Renal cortex interstitium (tissue), 11 donors: ENCODE measurements around the gene CYP3A5. TPM values are rescaled to one million over a fixed set of nuclear protein-coding genes. Genes with fewer than 3 reads are reported as not detected.
"Not testable (repeated sequence)": the region's sequence is repeated elsewhere in the genome, so short reads cannot be mapped to it uniquely, and the experiment has no call there.

Experiments
- DNase-seq, 11 donors: peaks; one replicate each; pipeline ENCODE4 v3.0.0-alpha.2; 2013; ENCODE audit warnings: low read depth in 9 of 11, low spot score in 4 of 11; ENCODE audit errors: extremely low read depth in 1 of 11
- polyA plus RNA-seq, 3 donors: library from polyadenylated mRNA; unstranded; fragments of 120-200 nt; gene quantifications; one replicate each; pipeline ENCODE4 v1.2.1, GENCODE V29; 2013; ENCODE audit not compliant: insufficient read length in 3 of 3

CYP3A5 gene
- polyA plus RNA-seq, 3 donors: 1.6 to 2.5 (median 2.1) TPM

- DNase-seq: no peak
Measured at GRCh38 chr7:99651290-99651689, 28.5 kb downstream of the CYP3A5 start.

DNA sequence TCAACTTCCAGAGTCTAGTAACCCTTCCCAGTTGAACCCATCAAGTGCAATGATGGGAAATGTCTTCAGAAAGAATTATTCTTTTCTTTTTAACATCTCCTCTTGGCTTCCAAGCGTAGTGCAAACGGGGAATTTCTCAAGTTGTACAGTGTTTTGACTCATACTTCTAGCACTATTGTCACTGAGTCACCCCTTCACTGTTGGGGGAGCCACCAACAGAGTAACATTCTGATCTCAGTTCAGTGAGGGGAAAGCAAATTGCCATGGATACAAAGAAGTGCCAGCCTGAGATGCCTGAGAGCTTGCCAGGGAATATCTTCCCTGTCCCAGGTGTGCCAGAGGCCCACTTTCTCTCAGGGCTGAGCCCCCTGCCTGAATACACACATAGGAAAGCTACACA lies 31.0 kb downstream of the CYP3A5 start:
- DNase-seq: no peak

DNA sequence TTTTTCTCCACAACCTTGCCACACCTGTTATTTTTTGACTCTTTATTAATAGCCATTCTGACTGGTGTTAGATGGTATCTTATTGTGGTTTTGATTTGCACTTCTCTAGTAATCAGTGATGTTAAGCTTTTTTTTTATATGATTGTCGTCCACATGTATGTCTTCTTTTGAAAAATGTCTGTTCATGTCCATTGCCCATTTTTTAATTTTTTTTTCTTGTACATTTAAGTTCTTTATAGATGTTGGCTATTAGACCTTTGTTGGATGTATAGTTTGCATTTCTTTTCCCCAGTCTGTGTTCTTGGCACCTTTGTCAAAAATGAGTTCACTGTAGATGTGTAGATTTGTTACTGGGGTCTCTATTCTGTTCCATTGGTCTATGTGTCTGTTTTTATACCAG lies 34.2 kb downstream of the CYP3A5 start:
- no peak for DNase-seq

DNA sequence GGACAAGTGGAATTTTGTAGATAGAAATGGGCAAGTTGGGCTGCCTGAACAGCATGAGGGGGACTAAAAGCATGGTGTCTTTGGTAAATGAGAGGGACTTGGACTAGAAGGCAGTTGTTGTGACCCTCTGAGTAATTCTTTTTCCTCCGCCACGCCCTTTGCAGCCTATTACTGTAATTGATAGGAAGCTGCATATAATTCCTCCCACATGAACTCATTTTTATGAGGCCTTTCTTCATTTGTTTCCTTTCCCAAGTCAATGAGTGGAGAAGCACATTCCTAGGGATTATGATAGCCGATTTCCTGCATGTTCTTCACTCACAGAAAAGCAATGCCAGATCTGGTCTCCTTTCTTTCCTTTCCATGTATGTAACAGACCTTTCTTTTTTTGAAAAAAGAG lies 35.4 kb downstream of the CYP3A5 start:
- no peak for DNase-seq

- DNase-seq: no peak
Measured at GRCh38 chr7:99643464-99643863, 36.3 kb downstream of the CYP3A5 start.

- DNase-seq: no peak
Measured at GRCh38 chr7:99642027-99642426, 37.8 kb downstream of the CYP3A5 start.

GRCh38 chr7:99639267-99639666 lies 40.5 kb downstream of the CYP3A5 start:
- DNase-seq: no peak

DNA sequence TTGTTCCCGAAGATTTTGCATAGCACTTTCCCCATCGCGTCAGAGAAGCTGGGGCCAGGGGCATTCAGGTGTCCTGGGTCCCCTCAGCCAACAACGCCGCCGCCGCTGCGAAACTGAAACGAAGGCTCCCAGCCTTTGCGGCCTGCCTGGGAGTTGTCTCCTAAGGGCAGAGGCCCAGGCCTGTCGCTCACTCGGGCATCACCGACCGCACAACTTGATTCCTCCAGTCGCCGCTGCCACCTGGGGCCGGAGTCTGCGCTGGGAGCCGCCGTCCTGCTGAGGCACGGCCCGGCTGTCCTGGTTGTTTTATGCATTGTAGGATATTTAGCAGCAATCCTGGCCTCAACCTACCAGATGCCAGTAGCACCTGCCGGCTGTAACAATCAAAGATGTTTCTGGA lies 41.1 kb downstream of the CYP3A5 start:
- DNase-seq: no peak

- DNase-seq: not testable (repeated sequence)
Measured at GRCh38 chr7:99637414-99637813, 42.4 kb downstream of the CYP3A5 start.

DNA sequence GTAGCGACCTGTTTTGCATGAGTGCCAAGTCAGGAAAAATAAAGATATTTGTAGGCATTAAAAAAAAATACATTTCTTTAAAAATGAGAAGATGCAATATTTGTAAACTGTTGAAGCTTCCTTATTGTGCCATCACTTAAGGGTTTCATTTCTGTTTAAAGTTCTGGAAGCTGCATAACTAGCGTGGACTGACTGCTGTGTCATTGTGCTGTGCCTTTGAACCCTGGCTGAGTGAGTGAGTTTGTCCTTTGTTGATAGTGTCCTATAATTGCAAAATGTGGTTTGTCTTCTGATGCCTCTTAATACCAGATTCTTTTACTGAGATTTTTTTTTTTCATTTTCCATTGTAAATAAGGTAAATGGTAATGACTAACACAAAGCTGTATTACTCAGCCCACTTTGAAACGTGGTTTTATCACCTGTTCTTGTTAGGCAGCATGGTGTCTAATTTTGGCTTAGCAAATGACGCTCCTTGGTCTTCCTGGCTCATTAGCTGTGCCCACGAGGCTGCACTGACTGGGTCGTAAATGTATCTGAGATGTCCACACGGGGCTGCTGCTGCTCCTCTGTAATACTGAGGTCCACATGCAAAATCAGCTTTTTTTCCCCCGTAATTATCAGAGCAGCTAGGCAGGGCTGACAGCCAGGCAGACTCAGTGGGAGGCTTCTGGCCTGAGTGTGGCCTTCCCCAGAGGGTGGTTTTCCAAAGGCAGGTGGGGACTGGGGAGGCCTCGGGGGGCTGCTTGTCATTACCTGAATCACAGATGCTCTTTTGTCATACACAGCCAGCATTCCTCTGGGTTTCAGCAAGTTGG lies 48.3 kb downstream of the CYP3A5 start:
- DNase-seq: no peak

GRCh38 chr7:99629643-99630042 lies 50.2 kb downstream of the CYP3A5 start:
- DNase-seq: no peak

DNA sequence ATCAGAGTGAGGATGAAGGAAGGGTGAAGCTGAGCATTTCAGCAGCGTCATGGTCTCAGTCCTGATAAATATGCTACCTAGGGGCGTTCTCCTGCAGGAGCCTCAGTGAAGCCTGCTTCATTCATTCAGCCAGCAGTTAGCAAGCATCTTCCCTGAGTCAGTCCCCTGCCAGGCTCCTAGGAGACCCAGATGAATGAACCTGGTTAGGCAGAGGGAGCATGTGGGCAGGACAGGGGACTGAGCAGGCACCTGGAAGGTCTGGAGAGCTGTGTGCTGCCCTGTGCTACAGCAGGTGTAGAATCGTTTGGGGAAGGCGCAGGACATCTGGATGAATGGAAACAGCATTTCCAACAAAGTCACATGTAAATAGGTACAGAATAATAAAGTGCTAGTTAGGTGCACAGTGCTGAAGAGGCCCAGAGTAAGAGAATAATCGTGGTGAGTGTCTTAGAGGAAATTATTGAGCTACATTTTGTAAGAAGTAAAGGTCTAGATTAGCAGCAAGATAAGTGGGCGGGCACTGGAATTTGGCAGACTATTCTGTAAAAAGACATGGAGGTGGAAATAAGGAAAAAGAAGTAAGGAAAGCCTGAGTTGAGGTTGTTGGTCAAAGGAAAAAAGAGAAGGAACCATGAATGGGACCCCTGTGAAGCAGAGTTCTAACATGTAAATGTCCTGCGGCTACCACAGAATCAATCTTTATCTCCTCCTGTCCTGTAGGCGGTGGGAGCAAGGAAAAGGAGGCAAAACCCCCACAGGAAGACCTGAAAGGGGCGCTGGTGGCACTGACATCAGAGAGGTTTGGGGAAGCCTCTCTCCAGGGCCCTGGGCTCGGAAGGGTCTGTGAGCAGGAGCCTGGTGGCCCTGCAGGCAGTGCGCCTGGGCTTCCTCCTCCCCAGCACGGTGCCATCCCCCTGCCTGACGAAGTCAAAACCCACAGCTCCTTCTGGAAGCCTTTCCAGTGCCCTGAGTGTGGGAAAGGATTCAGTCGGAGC lies 51.0 kb downstream of the CYP3A5 start:
- DNase-seq: no peak

DNA sequence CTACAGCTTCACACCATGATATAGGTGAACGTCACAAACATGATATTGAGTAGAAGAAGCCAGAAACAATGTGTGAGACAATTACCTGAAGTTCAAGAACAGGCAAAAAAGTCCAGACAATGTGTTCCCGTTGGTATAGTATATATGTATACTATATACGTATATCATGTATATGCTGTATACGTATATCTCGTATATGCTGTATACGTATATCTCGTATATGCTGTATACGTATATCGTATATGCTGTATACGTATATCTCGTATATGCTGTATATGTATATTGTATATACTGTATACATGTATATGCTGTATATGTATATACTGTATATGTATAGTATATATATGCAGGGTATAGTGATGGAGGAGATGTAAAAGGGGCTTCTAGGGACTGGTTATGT lies 52.3 kb downstream of the CYP3A5 start:
- DNase-seq: no peak

- no peak for DNase-seq
Measured at GRCh38 chr7:99626661-99627060, 53.1 kb downstream of the CYP3A5 start.

GRCh38 chr7:99625961-99626360 lies 53.8 kb downstream of the CYP3A5 start:
- no peak for DNase-seq

DNA sequence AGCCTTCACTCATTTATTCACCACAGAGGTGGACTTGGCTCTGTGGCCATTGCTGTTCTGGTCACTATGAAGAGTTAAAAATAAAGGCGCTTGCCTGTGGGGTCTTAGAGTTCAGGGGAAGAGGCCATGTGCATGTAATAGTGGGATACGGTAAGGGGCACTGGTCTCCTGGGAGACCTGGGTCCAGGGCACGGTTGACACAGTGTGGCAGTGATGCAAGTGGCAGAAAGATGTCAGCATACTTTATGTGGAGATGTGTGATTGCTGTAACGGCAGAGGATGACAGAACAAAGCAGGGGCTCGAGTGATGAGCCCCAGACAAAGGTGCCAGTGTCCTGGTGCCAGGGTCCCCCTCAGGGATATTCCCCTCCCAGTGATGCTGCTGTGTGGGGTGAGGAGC lies 54.5 kb downstream of the CYP3A5 start:
- DNase-seq: no peak

DNA sequence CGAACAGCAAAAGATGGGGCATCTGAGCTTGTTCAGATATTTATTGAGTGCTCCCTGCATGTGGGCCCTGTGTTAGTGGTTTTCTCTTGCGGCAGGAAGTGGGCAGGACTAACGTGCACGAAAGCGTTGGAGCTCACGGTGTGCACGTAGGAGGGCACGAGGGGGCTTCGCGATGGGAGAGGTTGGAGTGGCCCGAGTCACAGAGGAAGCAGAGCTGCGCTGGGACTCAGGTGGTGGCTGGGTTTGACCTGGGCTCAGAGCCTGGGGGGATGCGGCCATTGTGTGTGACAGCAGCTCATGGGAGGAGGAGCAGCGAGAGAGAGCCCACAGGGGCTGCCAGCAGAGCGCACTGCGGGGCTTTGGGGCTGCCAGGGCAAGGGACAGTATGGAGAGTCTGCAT lies 55.3 kb downstream of the CYP3A5 start:
- no peak for DNase-seq

DNA sequence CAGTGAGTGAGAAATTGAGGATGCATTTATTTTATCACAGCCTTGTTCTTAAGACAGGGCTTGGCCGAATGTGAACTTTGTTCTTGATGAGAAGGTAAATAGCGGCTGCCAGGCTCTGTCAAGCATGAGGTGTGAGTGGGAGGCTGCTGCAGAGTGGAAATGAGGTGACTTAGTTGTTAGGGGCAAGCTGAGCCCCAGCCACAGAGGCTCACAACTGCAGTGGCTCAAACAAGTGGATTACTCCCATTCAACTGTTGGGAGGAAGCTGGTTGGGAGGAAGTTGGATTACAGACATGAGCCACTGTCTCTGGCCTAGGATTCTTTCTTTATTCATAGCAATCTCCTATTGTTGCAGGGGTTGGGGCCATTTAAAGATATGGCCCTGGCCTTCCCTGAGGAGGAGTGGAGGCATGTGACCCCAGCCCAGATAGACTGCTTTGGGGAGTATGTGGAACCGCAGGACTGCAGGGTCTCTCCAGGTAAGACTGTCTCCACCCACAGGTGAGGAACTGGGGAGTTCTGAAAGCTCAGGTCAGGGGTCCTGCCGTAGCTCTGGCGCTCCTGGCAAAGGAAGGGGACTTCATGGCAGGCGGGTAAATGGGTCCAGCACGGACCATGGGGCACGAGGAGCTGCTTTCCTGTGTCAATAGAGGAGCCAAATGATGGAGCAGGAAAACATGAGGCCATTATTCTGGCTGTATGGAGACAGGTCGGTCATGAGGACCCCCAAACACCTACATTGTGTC lies 55.9 kb downstream of the CYP3A5 start:
- DNase-seq: no peak

- no peak for DNase-seq
Measured at GRCh38 chr7:99623091-99623693, 56.6 kb downstream of the CYP3A5 start.
